GM12878 (cell line): Measurements from ENCODE around the gene GIMAP8. TPM values are rescaled to one million over a fixed set of nuclear protein-coding genes. Genes with fewer than 3 reads are reported as not detected.

ENCODE experiments used
- CHD1 ChIP-seq: IDR thresholded peaks from 2 replicates; pipeline ENCODE4 v1.6.1; 2012; ENCODE audit warnings: low read depth, low read length, improper control_type of control experiment
- E4F1 ChIP-seq: fragments of 450-650 bp; IDR thresholded peaks from 2 replicates; pipeline ENCODE4 v1.6.1; 2018; ENCODE audit warnings: borderline replicate concordance, mild to moderate bottlenecking; ENCODE audit not compliant: partially characterized antibody
- EED ChIP-seq: sonication (generic); IDR thresholded peaks from 2 replicates; pipeline ENCODE4 v1.6.1; 2016; ENCODE audit warnings: antibody characterized with exemption, low read depth
- ETV6 ChIP-seq, 2 experiments: fragments of 450-650 bp in 1 of 2; IDR thresholded peaks in 1 of 2; conservative IDR thresholded peaks in 1 of 2; 2 replicates each; pipeline ENCODE4 v1.6.1; 2014; ENCODE audit warnings: antibody characterized with exemption in 1 of 2, borderline replicate concordance in 1 of 2, low read depth in 1 of 2, mild to moderate bottlenecking in 1 of 2, moderate library complexity in 1 of 2
- IKZF2 ChIP-seq, 2 experiments: fragments of 450-650 bp; IDR thresholded peaks; 2 replicates each; pipeline ENCODE4 v1.6.1; 2017; ENCODE audit warnings: mild to moderate bottlenecking in 2 of 2, moderate library complexity in 2 of 2
- JUNB ChIP-seq: IDR thresholded peaks from 2 replicates; pipeline ENCODE4 v1.6.1; 2016; ENCODE audit warnings: antibody characterized with exemption, mild to moderate bottlenecking
- KDM1A ChIP-seq: fragments of 200-600 bp; sonication (generic); IDR thresholded peaks from 2 replicates; pipeline ENCODE4 v1.6.1; 2016; ENCODE audit warnings: borderline replicate concordance
- NBN ChIP-seq: fragments of 450-650 bp; IDR thresholded peaks from 2 replicates; pipeline ENCODE4 v1.6.1; 2016
- POLR2AphosphoS5 ChIP-seq: IDR thresholded peaks from 2 replicates; pipeline ENCODE4 v1.6.1; 2011; ENCODE audit warnings: mild to moderate bottlenecking, low read length, inconsistent platforms
- POU2F2 ChIP-seq: IDR thresholded peaks from 3 replicates; pipeline ENCODE4 v1.6.1; 2011; ENCODE audit warnings: low read depth, mild to moderate bottlenecking, low read length, borderline replicate concordance
- RELA ChIP-seq: fragments of 450-650 bp; IDR thresholded peaks from 2 replicates; pipeline ENCODE4 v1.8.0; 2014; ENCODE audit warnings: borderline replicate concordance; ENCODE audit not compliant: partially characterized antibody
- polyA plus RNA-seq, 11 experiments: library from polyadenylated mRNA; depleted of rRNA in 4 of 11; unstranded in 6 of 11; stranded (reverse) in 5 of 11; fragments of >200 nt; fragmentation: Nextera tagmentation in 4 of 11; fragmentation: Illumina TruSeq in 1 of 11; extraction: Ambion mirVana in 4 of 11; extraction: Trizol in 1 of 11; gene quantifications; 1 replicate in 1 of 11; 2 replicates in 10 of 11; pipeline versions ENCODE4 v1.2.1 to v1.2.3, GENCODE V29; 2011 to 2016; ENCODE audit warnings: inconsistent platforms in 2 of 11, missing spikeins in 2 of 11, low read depth in 1 of 11
- total RNA-seq, 4 experiments: library from RNA; depleted of rRNA in 3 of 4; stranded (reverse); fragments of >200 nt in 3 of 4; fragmentation: Illumina TruSeq in 1 of 4; extraction: Trizol in 1 of 4; gene quantifications; 2 replicates each; pipeline versions ENCODE4 v1.2.1 to v1.2.3, GENCODE V29; 2013 to 2021
- TF ChIP-seq, protein P1 (sequence below): fragments of 450-650 bp; formaldehyde crosslinking; IDR thresholded peaks from 2 replicates; pipeline ENCODE4 v1.5.0; 2022; ENCODE audit warnings: mild to moderate bottlenecking, missing genetic modification characterization
- TF ChIP-seq, protein P2 (sequence below): fragments of 450-650 bp; formaldehyde crosslinking; IDR thresholded peaks from 2 replicates; pipeline ENCODE4 v1.4.0; 2020; ENCODE audit warnings: mild to moderate bottlenecking, moderate library complexity
- TF ChIP-seq, protein P3 (sequence below): fragments of 450-650 bp; IDR thresholded peaks from 2 replicates; pipeline ENCODE4 v1.6.1; 2017; ENCODE audit warnings: mild to moderate bottlenecking, moderate library complexity

GIMAP8 gene
- total and polyA plus RNA-seq, 10 of the 15 experiments (the other 5 are each of a cell fraction or from before 2014, with no cell fraction given), result 0.66 to 9.7 (median 4.7) TPM

- TF ChIP-seq, protein P1, sequence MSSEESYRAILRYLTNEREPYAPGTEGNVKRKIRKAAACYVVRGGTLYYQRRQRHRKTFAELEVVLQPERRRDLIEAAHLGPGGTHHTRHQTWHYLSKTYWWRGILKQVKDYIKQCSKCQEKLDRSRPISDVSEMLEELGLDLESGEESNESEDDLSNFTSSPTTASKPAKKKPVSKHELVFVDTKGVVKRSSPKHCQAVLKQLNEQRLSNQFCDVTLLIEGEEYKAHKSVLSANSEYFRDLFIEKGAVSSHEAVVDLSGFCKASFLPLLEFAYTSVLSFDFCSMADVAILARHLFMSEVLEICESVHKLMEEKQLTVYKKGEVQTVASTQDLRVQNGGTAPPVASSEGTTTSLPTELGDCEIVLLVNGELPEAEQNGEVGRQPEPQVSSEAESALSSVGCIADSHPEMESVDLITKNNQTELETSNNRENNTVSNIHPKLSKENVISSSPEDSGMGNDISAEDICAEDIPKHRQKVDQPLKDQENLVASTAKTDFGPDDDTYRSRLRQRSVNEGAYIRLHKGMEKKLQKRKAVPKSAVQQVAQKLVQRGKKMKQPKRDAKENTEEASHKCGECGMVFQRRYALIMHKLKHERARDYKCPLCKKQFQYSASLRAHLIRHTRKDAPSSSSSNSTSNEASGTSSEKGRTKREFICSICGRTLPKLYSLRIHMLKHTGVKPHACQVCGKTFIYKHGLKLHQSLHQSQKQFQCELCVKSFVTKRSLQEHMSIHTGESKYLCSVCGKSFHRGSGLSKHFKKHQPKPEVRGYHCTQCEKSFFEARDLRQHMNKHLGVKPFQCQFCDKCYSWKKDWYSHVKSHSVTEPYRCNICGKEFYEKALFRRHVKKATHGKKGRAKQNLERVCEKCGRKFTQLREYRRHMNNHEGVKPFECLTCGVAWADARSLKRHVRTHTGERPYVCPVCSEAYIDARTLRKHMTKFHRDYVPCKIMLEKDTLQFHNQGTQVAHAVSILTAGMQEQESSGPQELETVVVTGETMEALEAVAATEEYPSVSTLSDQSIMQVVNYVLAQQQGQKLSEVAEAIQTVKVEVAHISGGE (CRISPR knock-in tag), result no peak
- TF ChIP-seq, protein P2, sequence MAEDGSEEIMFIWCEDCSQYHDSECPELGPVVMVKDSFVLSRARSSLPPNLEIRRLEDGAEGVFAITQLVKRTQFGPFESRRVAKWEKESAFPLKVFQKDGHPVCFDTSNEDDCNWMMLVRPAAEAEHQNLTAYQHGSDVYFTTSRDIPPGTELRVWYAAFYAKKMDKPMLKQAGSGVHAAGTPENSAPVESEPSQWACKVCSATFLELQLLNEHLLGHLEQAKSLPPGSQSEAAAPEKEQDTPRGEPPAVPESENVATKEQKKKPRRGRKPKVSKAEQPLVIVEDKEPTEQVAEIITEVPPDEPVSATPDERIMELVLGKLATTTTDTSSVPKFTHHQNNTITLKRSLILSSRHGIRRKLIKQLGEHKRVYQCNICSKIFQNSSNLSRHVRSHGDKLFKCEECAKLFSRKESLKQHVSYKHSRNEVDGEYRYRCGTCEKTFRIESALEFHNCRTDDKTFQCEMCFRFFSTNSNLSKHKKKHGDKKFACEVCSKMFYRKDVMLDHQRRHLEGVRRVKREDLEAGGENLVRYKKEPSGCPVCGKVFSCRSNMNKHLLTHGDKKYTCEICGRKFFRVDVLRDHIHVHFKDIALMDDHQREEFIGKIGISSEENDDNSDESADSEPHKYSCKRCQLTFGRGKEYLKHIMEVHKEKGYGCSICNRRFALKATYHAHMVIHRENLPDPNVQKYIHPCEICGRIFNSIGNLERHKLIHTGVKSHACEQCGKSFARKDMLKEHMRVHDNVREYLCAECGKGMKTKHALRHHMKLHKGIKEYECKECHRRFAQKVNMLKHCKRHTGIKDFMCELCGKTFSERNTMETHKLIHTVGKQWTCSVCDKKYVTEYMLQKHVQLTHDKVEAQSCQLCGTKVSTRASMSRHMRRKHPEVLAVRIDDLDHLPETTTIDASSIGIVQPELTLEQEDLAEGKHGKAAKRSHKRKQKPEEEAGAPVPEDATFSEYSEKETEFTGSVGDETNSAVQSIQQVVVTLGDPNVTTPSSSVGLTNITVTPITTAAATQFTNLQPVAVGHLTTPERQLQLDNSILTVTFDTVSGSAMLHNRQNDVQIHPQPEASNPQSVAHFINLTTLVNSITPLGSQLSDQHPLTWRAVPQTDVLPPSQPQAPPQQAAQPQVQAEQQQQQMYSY (CRISPR knock-in tag), result no peak
- TF ChIP-seq EED (peak; percentile 48; the same call in 1 of the 2 replicates), KDM1A (no peak), CHD1 (no peak), ETV6 (conservative IDR thresholded peaks at IDR 0.05 in 1 of 2, IDR thresholded peaks at IDR 0.05 in 1 of 2; ENCODE audit: borderline replicate concordance in 1 of 2, low read depth in 1 of 2) (peak in 1 of 2 experiments; percentile 41; a peak in 2 of 4 replicates), NBN (0 out of 2 replicates have a peak, but pooled peaks have one; percentile 11), POLR2AphosphoS5 (peak; percentile 87), JUNB (peak; percentile 69), RELA (peak; percentile 13), POU2F2 (peak; percentile 44; the same call in 1 of the 3 replicates), IKZF2 (IDR thresholded peaks at IDR 0.05) (peak; percentile 54 to 65; a peak in 3 of 4 replicates), E4F1 (no peak)
- TF ChIP-seq, protein P3, sequence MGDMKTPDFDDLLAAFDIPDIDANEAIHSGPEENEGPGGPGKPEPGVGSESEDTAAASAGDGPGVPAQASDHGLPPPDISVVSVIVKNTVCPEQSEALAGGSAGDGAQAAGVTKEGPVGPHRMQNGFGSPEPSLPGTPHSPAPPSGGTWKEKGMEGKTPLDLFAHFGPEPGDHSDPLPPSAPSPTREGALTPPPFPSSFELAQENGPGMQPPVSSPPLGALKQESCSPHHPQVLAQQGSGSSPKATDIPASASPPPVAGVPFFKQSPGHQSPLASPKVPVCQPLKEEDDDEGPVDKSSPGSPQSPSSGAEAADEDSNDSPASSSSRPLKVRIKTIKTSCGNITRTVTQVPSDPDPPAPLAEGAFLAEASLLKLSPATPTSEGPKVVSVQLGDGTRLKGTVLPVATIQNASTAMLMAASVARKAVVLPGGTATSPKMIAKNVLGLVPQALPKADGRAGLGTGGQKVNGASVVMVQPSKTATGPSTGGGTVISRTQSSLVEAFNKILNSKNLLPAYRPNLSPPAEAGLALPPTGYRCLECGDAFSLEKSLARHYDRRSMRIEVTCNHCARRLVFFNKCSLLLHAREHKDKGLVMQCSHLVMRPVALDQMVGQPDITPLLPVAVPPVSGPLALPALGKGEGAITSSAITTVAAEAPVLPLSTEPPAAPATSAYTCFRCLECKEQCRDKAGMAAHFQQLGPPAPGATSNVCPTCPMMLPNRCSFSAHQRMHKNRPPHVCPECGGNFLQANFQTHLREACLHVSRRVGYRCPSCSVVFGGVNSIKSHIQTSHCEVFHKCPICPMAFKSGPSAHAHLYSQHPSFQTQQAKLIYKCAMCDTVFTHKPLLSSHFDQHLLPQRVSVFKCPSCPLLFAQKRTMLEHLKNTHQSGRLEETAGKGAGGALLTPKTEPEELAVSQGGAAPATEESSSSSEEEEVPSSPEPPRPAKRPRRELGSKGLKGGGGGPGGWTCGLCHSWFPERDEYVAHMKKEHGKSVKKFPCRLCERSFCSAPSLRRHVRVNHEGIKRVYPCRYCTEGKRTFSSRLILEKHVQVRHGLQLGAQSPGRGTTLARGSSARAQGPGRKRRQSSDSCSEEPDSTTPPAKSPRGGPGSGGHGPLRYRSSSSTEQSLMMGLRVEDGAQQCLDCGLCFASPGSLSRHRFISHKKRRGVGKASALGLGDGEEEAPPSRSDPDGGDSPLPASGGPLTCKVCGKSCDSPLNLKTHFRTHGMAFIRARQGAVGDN, result peak; percentile 54
Observed at GRCh38 chr7:150432915-150433892, 17.2 kb upstream of the GIMAP8 start (continued).
